ENCODE results near the gene ATP2C1.

ATP2C1 gene

DNA sequence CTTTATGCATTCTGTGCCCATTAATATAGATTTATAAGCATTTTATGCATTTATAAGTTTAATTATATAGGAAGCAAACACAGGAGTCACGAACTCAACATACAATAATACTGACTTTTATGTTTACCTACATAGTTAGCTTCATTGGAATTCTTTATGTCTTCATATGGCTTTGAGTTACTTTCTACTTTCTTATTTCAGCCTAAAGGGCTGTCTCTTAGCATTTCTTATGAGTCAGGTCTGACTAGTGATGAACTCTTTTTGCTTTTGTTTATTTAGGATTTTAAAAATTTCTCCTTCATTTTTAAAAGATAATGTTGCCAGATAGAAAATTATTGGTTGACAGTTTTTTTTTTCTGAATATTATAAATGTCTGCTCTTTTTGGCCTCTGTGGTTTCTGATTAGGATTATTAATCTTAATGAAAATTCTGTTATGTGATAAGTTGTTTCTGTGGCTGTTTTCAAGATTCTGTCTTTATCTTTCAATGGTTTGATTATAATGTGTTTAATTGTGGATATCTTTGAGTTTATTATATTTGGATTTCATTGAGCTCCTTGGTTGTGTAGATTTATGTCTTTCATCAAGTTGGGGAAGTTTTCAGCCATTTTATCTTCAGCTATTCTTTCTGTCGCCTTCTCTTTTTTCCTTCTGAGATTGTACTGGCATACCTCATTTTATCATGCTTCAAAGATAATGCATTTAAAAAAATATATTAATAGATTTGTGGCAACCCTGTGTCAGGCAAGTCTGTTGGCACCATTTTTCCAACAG, 54.3 kb downstream of the ATP2C1 start:
- Histone ChIP-seq H3K9me3 (no peaks in the 10 kb centered on the region), H3K4me3 (ENCODE audit: low read depth in 1 of 2, low read length in 1 of 2) (no peak overlapping the region), H3K27ac (no peak overlapping the region), H3K27me3 (no peaks in the 10 kb centered on the region), H3K4me1 (ENCODE audit: control insufficient read depth in 1 of 2, insufficient read depth in 1 of 2, low read depth in 1 of 2, low read length in 1 of 2) (peaks cover 12 to 14% of the 10 kb centered on the region in 2 experiments), H3K36me3 (peaks cover 13% of the 10 kb centered on the region)
- TF ChIP-seq, protein P1, sequence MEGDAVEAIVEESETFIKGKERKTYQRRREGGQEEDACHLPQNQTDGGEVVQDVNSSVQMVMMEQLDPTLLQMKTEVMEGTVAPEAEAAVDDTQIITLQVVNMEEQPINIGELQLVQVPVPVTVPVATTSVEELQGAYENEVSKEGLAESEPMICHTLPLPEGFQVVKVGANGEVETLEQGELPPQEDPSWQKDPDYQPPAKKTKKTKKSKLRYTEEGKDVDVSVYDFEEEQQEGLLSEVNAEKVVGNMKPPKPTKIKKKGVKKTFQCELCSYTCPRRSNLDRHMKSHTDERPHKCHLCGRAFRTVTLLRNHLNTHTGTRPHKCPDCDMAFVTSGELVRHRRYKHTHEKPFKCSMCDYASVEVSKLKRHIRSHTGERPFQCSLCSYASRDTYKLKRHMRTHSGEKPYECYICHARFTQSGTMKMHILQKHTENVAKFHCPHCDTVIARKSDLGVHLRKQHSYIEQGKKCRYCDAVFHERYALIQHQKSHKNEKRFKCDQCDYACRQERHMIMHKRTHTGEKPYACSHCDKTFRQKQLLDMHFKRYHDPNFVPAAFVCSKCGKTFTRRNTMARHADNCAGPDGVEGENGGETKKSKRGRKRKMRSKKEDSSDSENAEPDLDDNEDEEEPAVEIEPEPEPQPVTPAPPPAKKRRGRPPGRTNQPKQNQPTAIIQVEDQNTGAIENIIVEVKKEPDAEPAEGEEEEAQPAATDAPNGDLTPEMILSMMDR (IDR thresholded peaks at IDR 0.05), result no peak

- TF ChIP-seq, protein P1 (IDR thresholded peaks at IDR 0.05), result no peak
- Histone ChIP-seq H3K36me3 (peaks cover 5% of the 10 kb centered on the region), H3K27ac (no peak overlapping the region), H3K4me1 (ENCODE audit: control insufficient read depth in 1 of 2, insufficient read depth in 1 of 2, low read depth in 1 of 2, low read length in 1 of 2) (peaks cover 12 to 14% of the 10 kb centered on the region in 2 experiments), H3K9me3 (no peaks in the 10 kb centered on the region), H3K27me3 (no peaks in the 10 kb centered on the region), H3K4me3 (ENCODE audit: low read depth in 1 of 2, low read length in 1 of 2) (no peak overlapping the region)
These were observed 55.0 kb downstream of the ATP2C1 start for GRCh38 chr3:130948929-130949328.

- H3K4me1 ChIP-seq (ENCODE audit: control insufficient read depth in 1 of 2, insufficient read depth in 1 of 2, low read depth in 1 of 2, low read length in 1 of 2), result peaks cover 12 to 14% of the 10 kb centered on the region in 2 experiments
- H3K36me3 ChIP-seq, result peaks cover 12% of the 10 kb centered on the region
- H3K9me3 ChIP-seq, result no peaks in the 10 kb centered on the region
- TF ChIP-seq, protein P1 (IDR thresholded peaks at IDR 0.05), result no peak
- no peak overlapping the region for H3K4me3 ChIP-seq (ENCODE audit: low read depth in 1 of 2, low read length in 1 of 2)
- H3K27ac ChIP-seq, result no peak overlapping the region
- no peaks in the 10 kb centered on the region for H3K27me3 ChIP-seq
These were observed 56.2 kb downstream of the ATP2C1 start for GRCh38 chr3:130950124-130950523.

DNA sequence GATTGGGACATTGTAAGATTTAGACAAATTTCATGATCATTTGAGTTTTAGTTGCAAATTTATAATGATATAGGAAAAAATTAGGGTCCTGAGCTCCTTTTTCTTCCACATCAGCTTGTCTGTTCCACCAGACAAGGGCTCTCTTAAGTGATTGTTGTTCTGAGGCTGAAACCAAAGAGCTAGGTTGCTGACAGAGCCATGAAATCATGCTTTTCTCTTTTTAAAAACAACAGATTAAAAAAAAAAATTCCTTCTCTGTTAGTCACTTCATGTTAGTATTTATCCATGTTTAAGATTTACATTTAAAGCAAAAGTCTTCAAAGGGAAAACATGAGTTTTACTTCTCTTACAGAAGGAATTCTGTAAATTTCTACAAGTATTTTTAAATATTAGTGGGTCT, 56.8 kb downstream of the ATP2C1 start:
- TF ChIP-seq, protein P1 (IDR thresholded peaks at IDR 0.05), result no peak

GRCh38 chr3:130955481-130955880, 61.6 kb downstream of the ATP2C1 start:
- H3K4me3 ChIP-seq (ENCODE audit: low read depth in 1 of 2, low read length in 1 of 2), result no peak overlapping the region
- no peaks in the 10 kb centered on the region for H3K27me3 ChIP-seq
- no peaks in the 10 kb centered on the region for H3K9me3 ChIP-seq
- TF ChIP-seq, protein P1 (IDR thresholded peaks at IDR 0.05), result no peak
- no peaks in the 10 kb centered on the region for H3K4me1 ChIP-seq (ENCODE audit: control insufficient read depth in 1 of 2, insufficient read depth in 1 of 2, low read depth in 1 of 2, low read length in 1 of 2)
- no peak overlapping the region for H3K27ac ChIP-seq
- H3K36me3 ChIP-seq, result peaks cover 37% of the 10 kb centered on the region

More for the DNA sequence above, 56.8 kb downstream of the ATP2C1 start:
- Histone ChIP-seq H3K4me3 (ENCODE audit: low read depth in 1 of 2, low read length in 1 of 2) (no peak overlapping the region), H3K4me1 (ENCODE audit: control insufficient read depth in 1 of 2, insufficient read depth in 1 of 2, low read depth in 1 of 2, low read length in 1 of 2) (peaks cover 12 to 14% of the 10 kb centered on the region in 2 experiments), H3K36me3 (peaks cover 15% of the 10 kb centered on the region), H3K9me3 (no peaks in the 10 kb centered on the region), H3K27me3 (no peaks in the 10 kb centered on the region), H3K27ac (no peak overlapping the region)

All from neutrophil (primary cell).